ENCODE measurements around the gene ZKSCAN7.
"Not testable (repeated sequence)": the region's sequence is repeated elsewhere in the genome, so short reads cannot be mapped to it uniquely, and the experiment has no call there.

ZKSCAN7 gene

GRCh38 chr3:44554626-44555592, at the start of gene ZKSCAN7:
Gene ZKSCAN7 (plus strand): TSS chr3:44555193. CDS start chr3:44557048, 1,855 bp downstream.
- no peak for DNase-seq (ENCODE audit: low read depth)

GRCh38 chr3:44506556-44506955, 48.4 kb upstream of the ZKSCAN7 start:
- no peak for DNase-seq (ENCODE audit: low read depth)

GRCh38 chr3:44506961-44507360, 48.0 kb upstream of the ZKSCAN7 start:
- DNase-seq (ENCODE audit: low read depth) = no peak

DNA sequence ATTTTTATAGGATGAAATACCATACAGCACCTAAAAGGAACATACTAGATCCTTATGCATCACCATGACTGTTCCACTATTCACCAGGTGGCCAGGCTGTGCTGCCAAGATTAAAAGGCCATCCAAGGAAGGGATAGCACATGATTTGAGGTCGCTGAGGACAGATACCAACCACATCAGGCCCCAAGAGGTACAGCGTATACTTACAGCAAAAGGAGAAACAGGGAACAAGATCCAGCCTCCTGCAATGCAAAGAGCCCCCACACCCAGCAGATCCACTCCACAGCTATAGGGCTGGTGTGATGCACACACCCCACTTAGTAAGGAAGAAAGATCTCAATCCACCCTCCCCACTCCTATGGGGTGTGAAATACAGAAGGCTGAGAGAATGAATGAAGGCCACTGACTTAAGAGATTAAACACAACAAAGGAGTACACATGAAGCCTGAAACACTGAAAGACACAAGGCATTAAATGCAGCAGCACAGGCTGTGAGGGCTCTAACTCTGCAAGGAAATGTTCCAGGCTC, 45.5 kb upstream of the ZKSCAN7 start:
- no peak for DNase-seq (ENCODE audit: low read depth)

- DNase-seq (ENCODE audit: low read depth) = no peak
Measured at GRCh38 chr3:44510000-44510368, 45.0 kb upstream of the ZKSCAN7 start.

DNA sequence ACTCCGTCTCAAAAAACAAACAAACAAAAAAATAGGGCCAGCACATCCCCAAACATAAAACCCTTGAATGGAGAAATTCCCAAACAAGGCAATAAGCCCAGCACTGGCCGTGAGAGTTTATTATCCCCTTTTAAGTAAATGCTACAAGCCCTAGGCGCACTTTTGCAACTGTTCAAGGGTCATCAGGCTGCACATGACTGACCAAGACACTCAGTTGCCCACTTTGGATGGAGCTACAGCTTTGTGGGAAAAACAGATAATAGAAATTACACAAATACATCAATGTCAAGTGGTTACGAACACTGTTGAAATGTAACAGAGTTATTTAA, 43.8 kb upstream of the ZKSCAN7 start:
- no peak for DNase-seq (ENCODE audit: low read depth)

GRCh38 chr3:44513513-44513912, 41.5 kb upstream of the ZKSCAN7 start:
- no peak for DNase-seq (ENCODE audit: low read depth)

DNA sequence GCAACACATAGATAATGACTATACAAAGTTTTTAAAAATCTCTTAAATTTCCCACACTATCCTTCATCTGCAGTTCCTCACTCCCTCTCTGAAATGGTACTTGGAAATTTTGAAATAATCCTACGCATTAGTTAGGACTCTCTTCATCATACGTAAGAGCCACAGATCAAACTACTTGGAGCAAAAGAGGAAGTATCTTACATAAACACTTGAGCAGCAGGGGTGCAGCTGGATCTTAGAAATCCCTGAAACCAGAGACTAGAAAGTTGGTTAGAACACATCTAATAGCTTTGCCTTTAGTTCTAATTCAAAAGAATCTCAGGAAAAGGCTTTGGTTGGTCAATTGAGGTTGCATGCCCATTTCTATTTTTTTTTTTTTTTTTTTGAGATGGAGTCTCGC, 38.8 kb upstream of the ZKSCAN7 start:
- DNase-seq (ENCODE audit: low read depth) = no peak

DNA sequence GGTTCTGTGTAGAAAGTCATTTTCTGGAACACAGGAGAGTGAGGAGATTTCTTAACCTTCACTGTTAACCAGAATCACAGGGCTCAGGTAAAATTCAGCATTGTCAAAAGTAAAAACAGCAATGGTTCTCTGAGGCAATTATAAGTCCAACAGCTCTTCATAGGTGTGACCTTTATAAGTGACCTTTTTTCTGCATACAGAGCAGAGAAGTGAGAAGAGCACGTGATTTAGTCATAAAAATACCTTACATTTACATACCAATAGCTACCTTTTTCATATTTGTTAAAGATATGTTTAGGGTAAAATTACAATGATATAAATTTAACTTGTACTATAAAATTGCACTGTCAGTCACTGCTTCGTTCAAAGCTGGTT, 36.2 kb upstream of the ZKSCAN7 start:
- DNase-seq (ENCODE audit: low read depth) = no peak

- no peak for DNase-seq (ENCODE audit: low read depth)
Measured at GRCh38 chr3:44521721-44522120, 33.3 kb upstream of the ZKSCAN7 start.

GRCh38 chr3:44522494-44522933, 32.5 kb upstream of the ZKSCAN7 start:
- DNase-seq (ENCODE audit: low read depth) = no peak

DNA sequence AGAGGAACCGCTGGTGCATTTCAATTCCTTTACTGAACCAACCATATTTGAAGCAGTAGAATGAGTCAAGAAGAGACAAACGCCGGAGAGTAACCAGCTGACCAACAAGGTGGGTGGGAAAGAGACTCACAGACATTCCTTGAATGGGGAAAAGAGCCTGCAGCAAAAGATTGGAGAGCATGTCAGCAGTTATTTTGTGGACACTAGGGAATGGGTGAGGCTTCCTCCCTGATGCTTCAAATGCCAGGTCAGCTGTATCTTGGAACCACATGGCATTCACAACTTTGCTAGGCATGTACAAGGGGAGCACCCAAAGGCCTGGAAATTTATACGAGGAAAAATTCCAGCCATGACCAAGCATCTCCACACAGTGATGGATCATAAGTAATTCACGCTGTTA, 29.9 kb upstream of the ZKSCAN7 start:
- no peak for DNase-seq (ENCODE audit: low read depth)

DNA sequence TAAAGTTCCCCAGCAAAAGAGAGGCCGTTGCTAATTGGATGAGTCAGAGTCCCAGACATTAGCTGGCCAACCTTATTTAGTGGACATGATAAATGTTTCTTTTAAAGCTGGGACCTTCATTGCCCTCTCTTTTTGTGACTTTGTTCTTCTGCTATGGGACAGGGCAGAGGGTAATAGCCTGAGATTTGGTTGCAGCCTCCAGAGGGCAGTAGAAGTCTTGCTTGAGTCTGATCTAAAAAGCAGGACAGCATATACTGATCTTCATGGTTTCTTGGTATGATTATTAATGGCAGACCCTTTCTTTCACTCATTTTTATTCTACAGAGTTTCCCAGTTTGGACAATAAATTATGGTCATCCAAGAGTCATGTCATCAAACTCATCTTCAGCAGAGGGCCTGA, 25.1 kb upstream of the ZKSCAN7 start:
- DNase-seq (ENCODE audit: low read depth) = no peak

- no peak for DNase-seq (ENCODE audit: low read depth)
Measured at GRCh38 chr3:44530911-44531310, 24.1 kb upstream of the ZKSCAN7 start.

- not testable (repeated sequence) for DNase-seq (ENCODE audit: low read depth)
Measured at GRCh38 chr3:44534659-44535058, 20.3 kb upstream of the ZKSCAN7 start.

DNA sequence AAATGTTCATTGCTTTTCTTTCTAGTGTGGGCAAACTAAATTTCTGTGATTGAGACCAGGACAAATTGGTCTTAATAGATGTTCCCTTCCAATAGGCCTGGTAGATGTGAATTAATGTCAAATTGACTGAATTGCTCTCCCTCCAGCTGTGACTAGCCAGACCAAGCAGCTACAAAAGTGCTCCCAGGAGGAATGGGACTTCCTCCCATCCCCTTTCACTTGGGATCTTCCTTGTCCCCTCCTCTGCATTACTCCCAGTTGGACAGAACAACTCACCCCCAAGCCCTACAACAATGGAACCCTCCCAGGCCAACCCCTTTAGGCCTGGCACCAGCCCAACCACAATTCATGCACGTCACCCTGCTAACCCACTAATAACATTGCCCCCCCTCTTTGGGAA, 19.6 kb upstream of the ZKSCAN7 start:
- DNase-seq (ENCODE audit: low read depth) = no peak

DNA sequence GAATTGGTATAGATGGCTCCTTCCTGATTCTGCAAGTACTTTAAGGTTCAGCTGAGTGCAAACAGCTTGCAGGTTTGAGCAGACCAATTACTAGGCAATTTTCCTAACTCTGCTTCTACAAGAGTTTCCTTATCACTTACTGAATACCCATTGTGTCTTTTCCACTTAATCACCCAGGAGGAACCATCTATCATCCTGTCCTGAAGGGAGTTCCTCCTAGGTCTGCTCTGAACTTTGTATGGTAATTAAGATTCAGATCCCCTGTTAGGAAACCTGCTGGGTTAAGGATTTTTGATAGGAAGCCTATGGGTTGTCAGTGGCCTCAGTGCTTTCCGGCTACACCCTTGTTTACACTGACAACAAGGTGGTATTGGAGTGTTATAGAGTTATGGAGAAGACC, 10.2 kb upstream of the ZKSCAN7 start:
- not testable (repeated sequence) for DNase-seq (ENCODE audit: low read depth)

DNA sequence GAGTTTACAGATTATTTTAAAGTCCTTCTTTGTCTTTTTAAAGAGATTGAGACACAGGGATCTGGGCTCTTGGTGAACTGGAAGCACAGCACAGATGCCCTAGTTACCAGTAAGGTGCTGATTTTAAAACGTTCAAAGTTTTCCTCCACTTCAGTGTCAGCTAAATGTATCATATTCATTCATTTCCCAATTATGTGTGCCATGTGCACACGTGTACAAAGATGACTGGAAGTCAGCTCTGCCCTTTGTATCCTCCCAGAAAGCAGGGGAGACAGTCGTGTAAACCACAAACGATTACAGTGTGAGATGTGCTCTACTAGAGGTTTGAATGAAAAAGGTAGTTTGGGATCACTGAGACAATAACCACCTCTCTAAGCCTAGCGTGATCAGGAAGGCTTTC, 730 bp downstream of the ZKSCAN7 start:
- no peak for DNase-seq (ENCODE audit: low read depth)

DNA sequence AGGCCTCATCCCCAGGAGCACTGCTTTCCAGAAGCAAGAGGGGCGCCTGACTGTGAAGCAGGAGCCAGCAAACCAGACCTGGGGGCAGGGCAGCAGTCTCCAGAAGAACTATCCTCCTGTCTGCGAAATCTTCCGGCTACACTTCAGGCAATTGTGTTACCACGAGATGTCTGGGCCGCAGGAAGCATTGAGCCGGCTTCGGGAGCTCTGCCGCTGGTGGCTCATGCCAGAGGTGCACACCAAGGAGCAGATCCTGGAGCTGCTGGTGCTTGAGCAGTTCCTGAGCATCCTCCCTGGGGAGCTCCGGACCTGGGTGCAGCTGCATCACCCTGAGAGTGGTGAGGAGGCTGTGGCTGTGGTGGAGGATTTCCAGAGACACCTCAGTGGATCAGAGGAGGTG, 2.1 kb downstream of the ZKSCAN7 start:
- no peak for DNase-seq (ENCODE audit: low read depth)

GRCh38 chr3:44561076-44561475, 6.1 kb downstream of the ZKSCAN7 start:
- DNase-seq (ENCODE audit: low read depth) = no peak

DNA sequence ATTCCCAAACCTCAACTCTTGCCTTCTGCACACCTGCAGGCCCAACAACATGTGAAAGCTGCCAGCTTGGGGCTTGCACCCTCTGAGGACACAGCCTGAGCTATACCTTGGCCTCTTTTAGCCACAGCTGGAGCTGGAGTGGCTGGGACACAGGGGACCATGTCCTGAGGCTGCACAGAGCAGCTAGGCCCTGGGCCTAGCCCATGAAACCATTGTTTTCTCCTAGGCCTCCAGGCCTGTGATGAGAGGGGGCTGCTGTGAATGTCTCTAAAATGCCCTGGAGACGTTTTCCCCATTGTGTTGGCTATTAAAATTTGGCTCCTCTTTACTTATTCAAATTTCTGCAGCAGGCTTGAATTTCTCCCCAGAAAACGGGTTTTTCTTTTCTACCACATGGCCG, 7.2 kb downstream of the ZKSCAN7 start:
- DNase-seq (ENCODE audit: low read depth) = no peak

DNA sequence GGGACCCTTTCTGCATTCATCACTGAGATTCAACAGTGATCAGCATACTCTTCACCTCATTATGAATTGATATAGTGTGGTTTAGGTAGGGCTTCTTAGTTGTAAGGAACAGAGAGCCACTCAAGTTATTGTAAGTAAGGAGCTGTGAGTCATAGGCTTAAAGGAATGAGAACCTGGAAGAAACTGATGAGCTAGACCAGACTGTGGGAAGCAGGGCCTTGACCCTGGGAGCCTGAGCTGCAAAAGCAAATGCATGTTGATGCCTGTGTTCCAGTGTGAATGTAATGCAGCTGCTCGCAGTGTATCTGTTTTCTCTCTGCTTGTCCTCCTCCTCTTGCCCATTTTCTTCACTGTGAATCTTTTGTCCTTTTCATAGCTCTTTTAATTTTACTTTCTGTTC, 13.6 kb downstream of the ZKSCAN7 start:
- no peak for DNase-seq (ENCODE audit: low read depth)

- DNase-seq (ENCODE audit: low read depth) = no peak
Measured at GRCh38 chr3:44571024-44571423, 16.0 kb downstream of the ZKSCAN7 start.

DNA sequence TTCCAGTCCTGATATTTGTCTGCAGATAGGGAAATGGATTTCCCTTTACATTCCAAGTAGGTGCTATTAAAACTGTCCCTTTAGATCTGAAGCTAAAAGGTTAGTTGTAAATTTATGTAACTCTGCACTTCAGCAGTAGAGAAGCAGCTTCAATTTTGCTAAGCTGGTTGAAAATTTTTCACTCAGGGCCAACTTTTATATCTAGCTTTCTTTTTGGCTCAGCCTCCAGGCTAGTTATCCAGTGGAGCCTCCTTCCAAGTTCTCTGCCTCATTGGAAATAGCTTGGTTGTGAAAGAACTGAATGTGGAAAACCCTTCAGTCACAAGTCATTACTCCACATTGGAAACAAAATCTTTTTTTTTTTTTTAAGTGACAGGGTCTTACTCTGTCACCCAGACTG, 21.6 kb downstream of the ZKSCAN7 start:
- DNase-seq (ENCODE audit: low read depth) = no peak
